Measurements from ENCODE around the gene DNAI1.
"Not testable (repeated sequence)": the region's sequence is repeated elsewhere in the genome, so short reads cannot be mapped to it uniquely, and the experiment has no call there.

Gene DNAI1

DNA sequence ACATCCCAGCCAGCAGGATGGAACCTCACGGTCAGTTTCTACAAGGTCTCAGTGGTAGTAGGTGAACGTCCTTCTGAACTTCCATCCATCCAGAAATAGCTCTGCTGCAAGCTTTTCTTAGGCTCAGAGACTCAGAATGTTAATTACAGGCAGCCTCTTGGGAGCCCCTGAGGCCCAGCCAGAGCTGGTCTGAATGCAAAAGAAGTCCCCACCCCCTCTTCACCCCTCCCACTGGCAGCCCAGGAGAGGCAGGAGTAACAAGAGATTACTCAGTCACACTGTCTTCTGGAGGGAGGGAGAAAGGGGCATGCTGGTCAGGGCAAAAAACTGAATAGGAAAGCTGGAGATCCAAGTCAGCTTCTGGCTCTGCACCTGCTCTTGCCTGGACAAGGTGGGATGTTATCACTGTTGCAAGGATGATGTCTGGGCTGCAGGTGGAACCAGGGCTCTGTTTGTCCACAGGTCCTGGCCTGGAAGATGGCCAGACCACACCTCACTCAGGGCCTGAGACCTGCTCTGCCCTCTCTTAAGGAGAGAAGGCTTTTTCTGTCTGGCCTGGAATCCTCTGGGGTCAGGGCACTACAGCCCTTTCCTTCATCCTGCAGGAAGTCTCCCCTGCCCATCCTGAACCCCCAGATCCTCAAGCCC lies 55.1 kb downstream of the DNAI1 start:
- DNase-seq (ENCODE audit: low spot score): peak; percentile 71

DNA sequence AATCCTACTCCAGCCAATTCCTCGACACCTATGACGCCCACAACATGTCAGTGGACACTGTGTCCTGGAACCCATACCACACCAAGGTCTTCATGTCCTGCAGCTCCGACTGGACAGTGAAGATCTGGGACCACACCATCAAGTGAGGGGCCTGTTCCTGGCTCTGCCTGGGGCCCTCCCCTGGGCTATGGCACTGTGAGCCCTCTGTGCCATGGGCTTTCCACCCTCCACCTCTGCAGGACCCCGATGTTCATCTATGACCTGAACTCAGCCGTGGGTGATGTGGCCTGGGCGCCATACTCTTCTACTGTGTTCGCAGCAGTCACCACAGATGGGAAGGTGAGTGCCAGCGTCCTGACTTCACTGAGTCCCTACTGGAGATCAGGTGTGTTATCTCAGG lies 55.8 kb downstream of the DNAI1 start:
- no peak for DNase-seq (ENCODE audit: low spot score)

DNA sequence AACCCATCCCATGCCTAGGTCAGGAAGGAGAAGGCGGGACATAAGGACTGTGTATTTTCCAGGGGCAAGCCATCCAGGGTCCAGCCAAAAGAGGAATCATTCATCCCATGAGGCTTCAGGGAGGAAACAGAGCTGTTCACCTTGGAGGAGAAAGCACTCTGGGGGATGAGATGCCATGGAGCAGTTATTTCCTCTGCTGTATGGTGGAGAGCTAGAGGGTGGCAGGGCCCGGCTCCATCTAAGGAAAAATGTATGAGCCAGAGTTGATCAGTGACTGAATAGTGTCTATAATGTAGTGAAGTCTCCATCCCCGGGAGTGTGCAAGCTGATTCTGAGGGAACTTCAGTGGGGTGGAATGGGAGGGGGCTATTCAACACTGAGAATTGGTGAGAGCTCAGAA lies 56.2 kb downstream of the DNAI1 start:
- no peak for DNase-seq (ENCODE audit: low spot score)

DNA sequence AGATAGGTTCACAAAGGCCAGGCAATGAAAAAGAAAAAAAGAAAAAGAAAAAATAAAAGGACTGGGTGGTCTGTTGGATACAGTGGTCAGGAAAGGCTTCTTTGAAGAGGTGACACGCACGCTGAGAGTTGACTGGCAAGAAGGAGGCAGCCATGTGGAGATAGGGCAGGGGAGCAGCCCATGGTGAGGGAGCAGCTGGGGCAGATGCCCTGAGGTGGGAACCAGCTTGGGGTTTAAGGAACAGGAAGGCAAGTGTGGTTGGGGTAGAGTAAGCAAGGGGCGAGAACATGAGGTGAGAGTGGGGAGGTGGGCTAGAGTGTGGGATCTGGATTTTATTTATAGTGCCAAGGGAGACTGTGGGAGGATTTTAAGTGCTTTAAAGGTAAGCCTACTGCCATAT lies 57.4 kb downstream of the DNAI1 start:
- DNase-seq (ENCODE audit: low spot score): no peak

DNA sequence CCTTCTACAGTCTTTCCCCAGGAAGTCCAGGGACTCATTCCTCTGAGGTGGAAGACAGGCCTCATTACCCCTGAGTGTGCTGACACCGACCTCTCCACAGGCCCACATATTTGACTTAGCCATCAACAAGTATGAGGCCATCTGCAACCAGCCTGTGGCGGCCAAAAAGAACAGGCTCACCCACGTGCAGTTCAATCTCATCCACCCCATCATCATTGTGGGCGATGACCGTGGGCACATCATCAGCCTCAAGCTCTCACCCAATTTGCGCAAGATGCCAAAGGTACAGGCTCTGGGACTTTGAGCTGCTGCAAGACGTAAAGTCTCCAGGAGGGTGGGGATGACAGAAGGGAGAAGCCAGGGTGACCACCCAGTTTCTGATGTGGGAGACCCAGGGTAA lies 58.6 kb downstream of the DNAI1 start:
- DNase-seq (ENCODE audit: low spot score): no peak

DNA sequence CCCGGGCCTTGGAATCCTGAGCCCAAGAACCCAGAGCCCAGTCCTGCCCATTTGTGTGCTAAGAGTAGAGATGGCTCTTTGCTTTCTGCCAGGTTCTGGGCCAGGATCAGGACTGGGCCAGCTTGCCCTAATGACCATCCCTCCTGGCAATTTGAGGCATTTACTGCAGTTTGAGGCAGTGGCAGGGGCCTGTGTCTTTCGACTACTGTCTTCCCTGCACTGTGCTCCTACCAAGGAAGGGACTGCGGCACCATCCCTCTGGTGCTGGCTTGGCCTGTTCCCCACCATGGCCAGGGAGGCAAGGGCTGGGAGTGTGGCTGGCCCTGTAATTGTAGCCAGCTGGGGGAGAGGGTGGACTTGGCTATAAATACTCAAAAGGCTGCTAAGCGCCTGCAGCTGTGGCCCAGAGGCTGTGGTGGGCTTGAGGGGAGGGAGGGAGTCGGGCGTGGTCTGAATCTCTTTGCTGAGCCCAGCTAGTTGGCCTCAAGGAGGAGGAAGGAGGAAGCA lies 59.6 kb downstream of the DNAI1 start:
- DNase-seq (ENCODE audit: low spot score): no peak

DNA sequence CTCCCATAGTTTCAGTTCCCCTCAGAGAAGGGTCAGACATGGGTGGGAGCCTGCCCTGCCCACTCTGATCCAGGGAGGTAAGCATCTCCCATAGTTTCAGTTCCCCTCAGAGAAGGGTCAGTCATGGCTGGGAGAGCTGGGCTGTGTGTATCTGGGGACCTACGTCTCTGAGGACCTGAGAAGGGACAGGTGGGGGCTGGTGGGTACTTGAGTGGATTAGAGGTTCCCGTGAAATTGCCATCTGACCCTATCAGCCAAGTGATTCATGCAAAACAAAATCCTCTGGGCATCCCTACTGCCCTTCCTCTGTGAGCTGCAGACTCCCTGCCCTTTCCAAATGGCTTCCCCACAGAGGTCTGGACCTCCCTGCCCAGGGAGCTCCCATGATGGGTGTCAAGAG lies 60.3 kb downstream of the DNAI1 start:
- DNase-seq (ENCODE audit: low spot score): no peak

DNA sequence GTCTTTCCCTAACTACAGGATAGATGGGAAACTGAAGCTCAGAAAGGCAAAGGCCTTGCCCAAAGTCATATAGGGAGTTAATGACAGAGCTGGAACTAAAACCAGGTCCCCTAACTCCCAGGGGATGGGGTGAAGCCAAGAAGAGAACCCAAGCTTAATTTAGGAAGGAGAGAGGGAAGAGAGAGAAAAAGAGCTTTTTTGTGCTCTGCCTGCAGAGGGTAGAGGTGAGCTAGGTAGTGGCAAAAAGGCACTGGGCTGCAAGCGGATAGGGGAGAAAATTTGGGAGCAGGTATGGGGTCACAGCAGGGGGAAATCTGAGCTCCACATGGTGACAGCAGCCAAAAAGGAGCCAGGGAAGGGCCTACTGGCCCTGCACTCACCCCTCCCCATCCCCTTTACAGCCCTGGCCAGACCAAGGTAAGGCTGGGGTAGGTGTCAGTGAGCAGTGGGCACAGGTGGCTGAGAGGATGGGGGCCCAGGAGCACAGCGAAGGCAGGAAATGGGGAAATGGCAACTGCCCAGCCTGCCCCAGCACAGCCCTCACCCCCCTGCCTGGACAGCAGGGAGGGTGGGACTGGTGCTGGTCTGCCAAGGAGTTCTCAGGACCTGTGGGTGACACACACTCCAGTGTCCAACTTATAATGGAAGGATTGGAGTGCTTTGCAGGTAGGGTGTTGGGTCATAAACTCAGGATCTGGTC lies 60.9 kb downstream of the DNAI1 start:
- DNase-seq (ENCODE audit: low spot score): no peak

DNA sequence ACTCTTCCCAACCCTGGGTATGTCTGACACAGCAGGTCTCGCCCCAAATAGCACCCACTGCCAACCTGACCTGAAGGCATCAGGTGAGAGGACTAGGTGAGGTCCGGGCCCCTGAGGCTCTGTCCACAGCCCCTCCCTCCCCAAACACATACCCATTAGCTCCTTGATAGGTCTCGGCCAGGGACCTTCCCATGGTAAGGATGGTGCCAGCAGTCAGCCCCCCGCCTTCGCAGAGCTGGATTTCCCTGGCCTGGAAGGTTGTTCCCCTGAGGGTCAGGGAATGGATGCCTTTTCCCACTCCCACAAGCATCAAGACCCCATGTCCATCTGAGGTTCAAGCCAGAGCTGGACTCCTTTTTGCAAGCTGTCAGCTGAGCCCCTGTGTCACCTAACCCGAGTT lies 61.5 kb downstream of the DNAI1 start:
- no peak for DNase-seq (ENCODE audit: low spot score)

DNA sequence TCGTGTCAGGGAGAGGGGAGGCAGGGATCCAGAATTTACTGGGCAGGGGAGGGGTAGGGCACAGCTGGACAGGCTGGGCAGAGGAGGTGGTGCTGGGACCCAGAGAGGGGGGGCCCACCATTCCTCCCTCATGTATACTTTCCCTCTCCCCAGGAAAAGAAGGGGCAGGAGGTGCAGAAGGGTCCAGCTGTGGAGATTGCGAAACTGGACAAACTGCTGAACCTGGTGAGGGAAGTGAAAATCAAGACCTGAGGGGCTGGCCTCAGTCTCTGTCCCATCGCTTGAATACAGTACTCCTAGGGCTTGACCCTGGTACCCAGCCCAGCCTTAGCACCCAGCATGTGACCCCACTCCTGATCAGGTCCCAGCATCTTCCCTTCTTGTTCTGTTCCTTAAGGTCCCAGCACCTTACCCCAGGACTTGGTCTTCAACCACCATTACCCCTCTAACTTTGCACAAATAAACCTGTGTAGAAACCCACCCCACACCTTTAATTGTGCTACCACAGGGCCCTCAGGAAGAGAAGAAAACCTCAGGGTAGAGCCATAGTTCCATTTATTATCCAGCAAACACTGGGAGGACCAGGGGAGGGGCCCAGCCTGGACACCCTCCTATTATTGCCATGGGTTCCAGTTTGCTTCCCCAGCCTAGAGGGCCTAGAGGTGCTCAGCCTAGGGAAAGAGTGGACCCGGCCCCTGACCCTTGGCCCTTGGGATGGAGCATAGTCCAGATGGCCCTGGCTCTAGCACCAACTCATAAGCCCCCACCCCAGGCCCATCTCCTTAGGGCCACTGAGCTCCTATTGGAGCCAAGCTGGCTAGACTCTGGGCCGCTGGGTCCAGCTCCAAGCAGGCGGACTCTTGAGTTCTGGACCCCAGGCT lies 62.1 kb downstream of the DNAI1 start:
- no peak for DNase-seq (ENCODE audit: low spot score)

DNA sequence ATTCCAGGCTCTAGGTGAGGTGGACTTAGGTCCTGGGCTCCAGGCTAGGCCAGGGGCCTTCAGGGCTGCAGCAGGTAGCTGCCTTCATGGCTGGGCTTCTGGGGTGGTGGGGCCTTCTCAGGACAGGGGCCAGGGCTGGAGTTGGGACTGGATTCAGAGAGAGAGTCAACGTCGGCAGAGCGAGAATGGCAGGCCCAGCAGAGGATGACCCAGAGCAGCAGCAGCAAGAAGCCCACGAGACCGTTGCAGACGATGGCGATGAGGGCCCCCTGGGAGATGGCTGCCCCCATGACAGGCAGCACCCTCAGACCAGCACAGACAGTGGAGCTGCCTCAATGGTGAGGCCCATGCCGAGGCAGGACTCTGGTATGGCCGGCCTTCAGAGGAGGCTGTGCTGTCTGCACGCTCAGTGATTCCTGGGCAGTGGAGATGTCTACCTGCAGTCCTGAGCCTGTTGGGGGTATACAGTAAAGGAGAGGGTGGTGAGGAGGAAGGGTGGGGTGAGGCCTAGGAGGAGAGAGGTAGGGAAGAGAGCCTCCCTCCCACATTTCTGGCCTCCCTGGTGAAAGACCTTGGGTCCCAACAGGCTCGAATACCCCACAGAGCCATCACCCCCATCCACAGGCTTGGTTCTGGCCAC lies 62.9 kb downstream of the DNAI1 start:
- DNase-seq (ENCODE audit: low spot score): no peak

DNA sequence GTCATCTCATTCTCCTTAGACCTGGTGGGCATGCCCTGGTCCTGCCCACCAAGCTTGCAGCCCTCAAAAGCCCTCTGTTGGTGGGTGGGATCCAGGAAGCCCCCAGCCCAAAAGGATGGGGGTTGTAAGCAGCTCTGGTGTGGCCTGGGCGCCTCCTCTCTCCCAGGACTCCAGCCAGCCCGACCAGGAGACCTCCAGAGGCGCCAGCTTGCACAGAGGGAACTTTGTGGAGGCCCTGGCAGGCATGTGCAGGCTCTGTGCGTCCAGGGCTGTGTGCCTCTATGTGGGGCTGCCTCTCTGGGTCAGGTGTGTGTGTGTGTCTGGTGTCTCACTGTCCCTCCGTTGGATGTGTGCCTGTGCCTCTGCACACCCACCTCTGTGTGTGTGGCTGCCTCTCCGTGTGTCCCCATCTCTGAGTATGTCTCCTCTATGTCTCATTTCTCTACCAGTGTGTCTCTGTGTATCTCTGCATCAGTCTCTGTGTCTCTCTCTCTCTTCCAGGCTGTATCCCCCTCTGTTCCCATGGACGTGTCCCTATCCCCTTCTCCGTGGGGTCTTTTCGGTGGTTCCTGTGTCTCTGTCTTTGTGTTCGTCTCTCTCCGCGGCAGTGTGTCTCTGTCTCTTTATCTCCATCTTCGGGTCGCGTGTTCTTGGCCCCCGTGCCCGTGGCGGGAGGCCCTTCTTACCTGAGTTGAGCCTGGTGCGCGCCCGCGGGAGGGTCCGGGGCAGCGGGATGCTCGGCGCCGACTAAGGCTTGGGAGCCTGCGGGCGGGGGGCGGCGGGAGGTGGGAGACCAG lies 63.7 kb downstream of the DNAI1 start:
- DNase-seq (ENCODE audit: low spot score): no peak

DNA sequence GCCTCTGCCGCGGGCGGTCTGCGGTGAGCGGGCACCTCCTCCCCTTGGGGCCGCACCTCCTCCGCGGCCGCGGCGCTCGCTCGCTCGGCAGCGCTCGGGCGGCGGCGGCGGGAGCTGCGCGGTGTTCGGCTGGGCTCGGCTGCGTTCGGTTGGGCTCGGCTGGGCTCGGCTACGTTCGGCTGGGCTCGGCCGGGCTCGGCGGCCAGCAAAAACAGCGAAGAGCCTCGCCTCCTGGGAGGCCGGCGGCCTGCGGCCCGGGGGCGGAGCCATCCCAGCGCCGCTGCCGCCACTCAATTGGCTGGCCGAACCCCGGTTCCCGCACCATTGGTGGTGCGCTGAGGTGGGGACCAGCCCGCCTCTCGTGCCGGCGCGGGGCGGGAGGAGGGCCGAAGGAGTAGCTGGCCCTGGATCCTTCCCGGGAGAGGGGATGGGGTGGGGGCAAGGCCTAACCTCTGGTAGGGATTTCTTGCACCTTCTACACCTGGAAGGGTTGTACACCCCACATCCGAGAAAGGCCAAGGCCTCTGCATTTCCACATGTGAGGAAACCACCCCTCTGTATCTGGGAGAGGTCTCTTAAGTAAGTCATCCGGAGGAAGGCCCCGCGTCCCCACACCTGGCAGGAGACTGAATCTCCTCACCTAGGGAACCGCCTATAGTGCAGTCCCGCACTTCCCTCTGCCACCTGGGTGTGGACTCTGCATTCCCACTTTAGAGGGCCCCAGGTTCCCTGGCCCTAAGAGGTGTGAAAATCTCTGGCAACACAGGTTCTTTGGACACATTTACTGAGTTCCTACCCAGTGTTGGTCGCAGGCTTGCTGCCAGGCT lies 64.6 kb downstream of the DNAI1 start, which contains the start of gene ENHO:
Gene ENHO (minus strand): TSS at position 20 of the 827 bp plus-strand sequence. CDS start 1,295 bp downstream, outside the sequence.
- peak; percentile 99 for DNase-seq (ENCODE audit: low spot score)

DNA sequence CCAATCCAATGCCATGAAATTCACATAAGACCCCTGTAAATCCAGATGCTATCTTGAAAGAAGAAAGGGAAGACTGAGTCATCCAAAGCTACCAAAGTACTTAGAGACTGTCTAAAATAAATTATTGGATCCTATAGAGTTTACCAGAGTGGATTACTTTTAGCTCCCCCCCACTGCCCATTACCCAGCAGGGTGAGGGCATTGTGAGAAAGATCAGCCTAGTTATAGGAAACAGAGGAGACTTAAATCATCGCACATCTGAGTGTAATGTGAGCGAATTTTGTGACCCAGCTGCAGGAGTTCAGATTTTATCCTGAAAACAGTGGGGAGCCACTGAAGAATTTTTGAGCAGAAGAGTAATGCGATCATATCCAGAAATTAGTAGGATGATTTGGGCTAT lies 65.7 kb downstream of the DNAI1 start:
- no peak for DNase-seq (ENCODE audit: low spot score)

DNA sequence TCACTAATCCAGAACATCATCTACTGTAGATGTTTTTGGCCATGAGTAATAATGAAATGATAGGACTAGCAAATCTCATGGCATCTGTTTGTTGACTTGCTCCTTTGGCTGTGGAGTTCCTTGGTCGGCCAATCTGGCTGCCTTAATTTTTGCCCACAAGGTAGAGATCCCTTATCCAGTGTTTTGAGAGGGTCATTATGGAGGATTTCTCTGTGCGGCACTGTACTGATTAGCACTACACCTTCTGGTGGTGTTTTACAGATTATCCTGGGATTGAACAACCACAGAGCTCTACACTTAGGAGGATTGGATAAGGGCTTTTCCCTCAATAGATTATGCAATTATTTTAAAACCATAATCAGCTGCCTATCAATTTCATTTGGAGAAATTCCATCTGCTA lies 67.4 kb downstream of the DNAI1 start:
- DNase-seq (ENCODE audit: low spot score): no peak

DNA sequence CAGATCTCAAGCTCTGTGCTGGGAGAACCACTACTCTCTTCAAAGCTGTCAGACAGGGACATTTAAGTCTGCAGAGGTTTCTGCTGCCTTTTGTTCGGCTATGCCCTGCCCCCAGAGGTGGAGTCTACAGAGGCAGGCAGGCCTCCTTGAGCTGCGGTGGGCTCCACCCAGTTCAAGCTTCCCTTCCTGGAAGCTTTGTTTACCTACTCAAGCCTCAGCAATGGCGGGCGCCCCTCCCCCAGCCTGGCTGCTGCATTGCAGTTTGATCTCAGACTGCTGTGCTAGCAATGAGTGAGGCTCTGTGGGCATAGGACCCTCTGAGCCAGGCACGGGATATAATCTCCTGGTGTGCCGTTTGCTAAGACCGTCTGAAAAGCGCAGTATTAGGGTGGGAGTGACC lies 73.4 kb downstream of the DNAI1 start:
- not testable (repeated sequence) for DNase-seq (ENCODE audit: low spot score)

DNA sequence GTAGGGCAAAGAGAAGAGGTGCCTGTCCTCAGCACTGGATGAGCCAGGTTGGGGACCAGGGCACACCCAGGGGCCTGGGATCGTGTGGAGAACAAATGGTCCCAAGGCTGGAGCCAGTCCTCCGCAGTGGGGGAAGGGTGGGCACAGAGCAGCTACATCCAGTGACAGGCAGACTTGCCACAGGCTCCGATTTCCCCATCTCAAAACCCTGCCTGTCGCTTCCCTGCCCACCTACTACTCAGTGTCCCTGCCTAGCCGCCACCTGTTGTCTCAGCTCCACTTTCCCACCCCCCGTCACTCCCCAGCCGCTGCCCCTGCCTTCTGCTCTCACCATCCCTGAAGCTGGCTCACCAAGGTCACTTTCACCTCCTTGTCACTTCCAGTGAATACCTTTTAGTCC lies 78.1 kb downstream of the DNAI1 start:
- DNase-seq (ENCODE audit: low spot score): no peak

DNA sequence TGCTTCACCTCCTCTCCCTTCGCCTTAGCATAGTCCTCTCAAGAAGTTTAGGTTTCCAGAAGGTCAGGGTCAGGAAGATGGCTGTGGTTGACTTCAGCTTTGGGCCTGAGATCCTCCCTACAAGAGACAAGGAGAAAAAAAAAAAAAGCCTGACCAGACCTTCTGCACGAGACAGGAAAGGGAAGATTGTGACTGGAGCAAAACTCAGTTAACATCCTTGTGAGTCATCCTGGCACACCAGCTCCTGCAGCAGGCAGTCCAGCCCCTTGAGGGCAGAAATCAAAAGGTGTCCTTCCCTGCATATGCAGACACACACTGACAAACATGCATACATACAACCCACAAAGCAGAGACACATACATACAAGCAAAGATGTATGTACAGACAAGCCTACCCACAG lies 82.2 kb downstream of the DNAI1 start:
- no peak for DNase-seq (ENCODE audit: low spot score)

DNA sequence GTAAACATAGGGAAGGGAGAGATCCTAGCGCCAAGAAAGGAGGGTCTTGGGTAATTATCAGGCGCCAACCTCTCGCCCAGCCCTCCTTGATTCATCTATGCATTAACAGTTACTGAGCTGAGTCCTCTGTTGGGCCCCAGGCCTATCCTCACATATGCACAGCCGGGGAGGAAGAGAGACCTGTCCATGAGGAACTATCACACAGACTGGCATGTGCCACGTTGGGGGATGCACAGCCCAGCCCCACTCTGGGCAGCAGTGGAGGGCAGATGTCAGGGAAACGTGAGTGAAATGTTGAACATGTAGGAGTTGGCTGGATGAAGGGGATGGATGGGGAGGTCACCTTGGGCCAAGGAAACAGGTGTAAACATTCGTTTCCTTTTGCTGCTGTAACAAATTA lies 82.9 kb downstream of the DNAI1 start:
- no peak for DNase-seq (ENCODE audit: low spot score)

DNA sequence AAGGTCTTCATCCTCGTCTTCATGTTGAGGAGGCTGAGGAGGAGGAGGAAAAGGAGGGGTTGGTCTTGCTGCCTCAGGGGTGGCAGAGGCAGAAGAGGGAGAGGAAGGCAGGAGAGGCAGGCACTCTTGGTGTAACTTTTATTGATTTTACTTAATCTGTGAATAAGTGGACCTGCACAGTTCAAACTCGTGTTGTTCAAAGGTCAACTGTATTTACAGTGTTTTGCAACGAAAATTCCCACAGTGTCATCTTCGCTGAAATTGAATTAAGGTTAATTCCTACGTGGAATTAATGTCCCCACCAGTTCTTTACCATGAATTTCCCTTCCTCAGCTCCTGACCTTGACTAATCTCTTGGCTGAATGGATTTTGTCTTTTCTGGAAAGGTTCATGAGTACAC lies 85.4 kb downstream of the DNAI1 start:
- DNase-seq (ENCODE audit: low spot score): no peak

DNA sequence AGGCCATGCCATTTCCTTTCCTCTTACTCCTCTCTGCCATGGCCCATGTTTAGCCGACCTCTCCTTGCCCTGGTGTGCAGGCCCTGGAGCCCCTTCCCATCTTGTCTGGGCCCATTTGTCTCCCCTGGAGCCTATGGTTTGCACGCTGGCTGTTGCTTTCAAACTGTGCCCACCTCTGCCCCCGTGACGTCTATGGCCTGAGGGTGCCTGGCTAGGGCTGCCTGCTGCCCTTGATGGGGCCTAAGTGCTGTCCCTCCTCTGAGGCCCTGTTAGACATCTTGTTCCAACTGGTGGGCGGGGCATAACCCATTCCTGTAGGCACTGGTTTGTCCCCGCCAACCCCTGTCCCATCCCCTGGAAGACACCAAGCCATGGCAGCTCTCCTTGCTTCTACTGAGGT lies 86.9 kb downstream of the DNAI1 start:
- no peak for DNase-seq (ENCODE audit: low spot score)

All from iPS-NIHi11 (cell line).